ENCODE data around the gene SEC23IP. TPM values are rescaled to one million over a fixed set of nuclear protein-coding genes. Genes with fewer than 3 reads are reported as not detected.

The SEC23IP gene
- total and polyA plus RNA-seq, 2 donors from 2014 or later: 13.3 to 65.2 TPM

GRCh38 chr10:119962837-119963236, 70.3 kb downstream of the SEC23IP start:
- no peaks in the 10 kb centered on the region for H3K4me1 ChIP-seq (ENCODE audit: control insufficient read depth in 2 of 3, insufficient read depth in 2 of 3, low read depth in 1 of 3, low read length in 3 of 3)
- no peak overlapping the region for H3K9ac ChIP-seq (ENCODE audit: low read length in 3 of 3)
- FAIRE-seq: no peak
- no peak for DNase-seq
- TF ChIP-seq CTCF (IDR thresholded peaks at IDR 0.05; ENCODE audit: borderline replicate concordance, extremely low read depth, insufficient read depth): no peak
- intact Hi-C loops (cut with DNase I): no loop called here
- no peak overlapping the region for H3K4me3 ChIP-seq (ENCODE audit: low read length in 3 of 3)
- no peak overlapping the region for H3K27ac ChIP-seq (ENCODE audit: low read depth in 2 of 2, low read length in 2 of 2)
- peaks cover 0 to 7% (median 4%) of the 10 kb centered on the region in 3 donors for H3K9me3 ChIP-seq (ENCODE audit: control insufficient read depth in 2 of 3, insufficient read depth in 1 of 3, low read length in 3 of 3)
- H3K27me3 ChIP-seq (ENCODE audit: control insufficient read depth, insufficient read depth, low read length): no peaks in the 10 kb centered on the region
- no peaks in the 10 kb centered on the region for H3K36me3 ChIP-seq (ENCODE audit: control insufficient read depth in 2 of 3, insufficient read depth in 3 of 3, low read length in 3 of 3)

- FAIRE-seq (no peak), DNase-seq (no peak)
- intact Hi-C loops (cut with DNase I): no loop called here
- H3K9ac ChIP-seq (ENCODE audit: low read length in 3 of 3): no peak overlapping the region
- no peak overlapping the region for H3K27ac ChIP-seq (ENCODE audit: low read depth in 2 of 2, low read length in 2 of 2)
- no peaks in the 10 kb centered on the region for H3K27me3 ChIP-seq (ENCODE audit: control insufficient read depth, insufficient read depth, low read length)
- H3K4me1 ChIP-seq (ENCODE audit: control insufficient read depth in 2 of 3, insufficient read depth in 2 of 3, low read depth in 1 of 3, low read length in 3 of 3): no peaks in the 10 kb centered on the region
- peaks cover 0 to 9% (median 4%) of the 10 kb centered on the region in 3 donors for H3K9me3 ChIP-seq (ENCODE audit: control insufficient read depth in 2 of 3, insufficient read depth in 1 of 3, low read length in 3 of 3)
- H3K4me3 ChIP-seq (ENCODE audit: low read length in 3 of 3): no peak overlapping the region
- TF ChIP-seq CTCF (IDR thresholded peaks at IDR 0.05; ENCODE audit: borderline replicate concordance, extremely low read depth, insufficient read depth): no peak
- no peaks in the 10 kb centered on the region for H3K36me3 ChIP-seq (ENCODE audit: control insufficient read depth in 2 of 3, insufficient read depth in 3 of 3, low read length in 3 of 3)
These were observed 74.5 kb downstream of the SEC23IP start for GRCh38 chr10:119967066-119967465.

- no peak overlapping the region for H3K4me3 ChIP-seq (ENCODE audit: low read length in 3 of 3)
- no peak overlapping the region for H3K27ac ChIP-seq (ENCODE audit: low read depth in 2 of 2, low read length in 2 of 2)
- peaks cover 0 to 9% (median 4%) of the 10 kb centered on the region in 3 donors for H3K9me3 ChIP-seq (ENCODE audit: control insufficient read depth in 2 of 3, insufficient read depth in 1 of 3, low read length in 3 of 3)
- no peak for FAIRE-seq
- intact Hi-C loops (cut with DNase I): no loop called here
- DNase-seq: no peak
- H3K4me1 ChIP-seq (ENCODE audit: control insufficient read depth in 2 of 3, insufficient read depth in 2 of 3, low read depth in 1 of 3, low read length in 3 of 3): no peaks in the 10 kb centered on the region
- TF ChIP-seq CTCF (IDR thresholded peaks at IDR 0.05; ENCODE audit: borderline replicate concordance, extremely low read depth, insufficient read depth): no peak
- H3K9ac ChIP-seq (ENCODE audit: low read length in 3 of 3): no peak overlapping the region
- H3K27me3 ChIP-seq (ENCODE audit: control insufficient read depth, insufficient read depth, low read length): no peaks in the 10 kb centered on the region
- no peaks in the 10 kb centered on the region for H3K36me3 ChIP-seq (ENCODE audit: control insufficient read depth in 2 of 3, insufficient read depth in 3 of 3, low read length in 3 of 3)
These were observed 77.1 kb downstream of the SEC23IP start for GRCh38 chr10:119969609-119970008.

GRCh38 chr10:119970107-119970506, 77.6 kb downstream of the SEC23IP start:
- Histone ChIP-seq H3K27ac (ENCODE audit: low read depth in 2 of 2, low read length in 2 of 2) (no peak overlapping the region), H3K27me3 (ENCODE audit: control insufficient read depth, insufficient read depth, low read length) (no peaks in the 10 kb centered on the region), H3K4me3 (ENCODE audit: low read length in 3 of 3) (no peak overlapping the region), H3K36me3 (ENCODE audit: control insufficient read depth in 2 of 3, insufficient read depth in 3 of 3, low read length in 3 of 3) (no peaks in the 10 kb centered on the region), H3K4me1 (ENCODE audit: control insufficient read depth in 2 of 3, insufficient read depth in 2 of 3, low read depth in 1 of 3, low read length in 3 of 3) (no peaks in the 10 kb centered on the region), H3K9ac (ENCODE audit: low read length in 3 of 3) (no peak overlapping the region), H3K9me3 (ENCODE audit: control insufficient read depth in 2 of 3, insufficient read depth in 1 of 3, low read length in 3 of 3) (peaks cover 0 to 9% (median 4%) of the 10 kb centered on the region in 3 donors)
- FAIRE-seq (no peak), DNase-seq (no peak)
- intact Hi-C loops (cut with DNase I): no loop called here
- no peak for TF ChIP-seq CTCF (IDR thresholded peaks at IDR 0.05; ENCODE audit: borderline replicate concordance, extremely low read depth, insufficient read depth)

Measured in kidney (tissue), 14 donors.